GM18909 (cell line): ENCODE results near the gene TMEM167A.

Source experiments
- ATAC-seq: cut with Tn5 transposase; IDR thresholded peaks from one replicate; pipeline ENCODE4 v1.9.1; 2021; ENCODE audit warnings: mild to moderate bottlenecking; ENCODE audit not compliant: unreplicated experiment, poor library complexity

Gene TMEM167A

GRCh38 chr5:83076742-83077661 is at the start of gene TMEM167A, which contains the start of gene XRCC4:
Gene TMEM167A (minus strand): TSS chr5:83077394. CDS start chr5:83077323, 71 bp downstream.
Gene XRCC4 (plus strand): TSS chr5:83077547. CDS start chr5:83104920, 27,373 bp downstream.
- peak; percentile 99 for ATAC-seq

- no peak for ATAC-seq
Observed at GRCh38 chr5:83126501-83126900, 49.3 kb upstream of the TMEM167A start.

DNA sequence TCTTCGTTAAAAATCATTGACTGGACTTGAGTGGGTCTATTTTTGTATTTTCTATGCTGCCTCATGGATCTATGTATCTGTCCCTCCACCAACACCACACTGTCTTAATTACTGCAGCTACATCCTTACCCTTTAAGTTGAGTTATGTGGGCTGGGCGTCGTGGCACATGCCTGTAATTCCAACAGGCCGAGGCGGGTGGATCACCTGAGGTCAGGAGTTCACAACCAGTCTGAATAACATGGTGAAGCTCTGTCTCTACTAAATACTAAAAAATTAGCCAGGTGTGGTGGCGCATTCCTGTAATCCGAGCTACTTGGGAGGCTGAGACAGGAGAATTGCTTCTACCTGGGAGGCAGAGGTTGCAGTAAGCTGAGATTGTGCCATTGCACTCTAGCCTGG is 48.4 kb upstream of the TMEM167A start:
- no peak for ATAC-seq

GRCh38 chr5:83124593-83124992 is 47.4 kb upstream of the TMEM167A start:
- no peak for ATAC-seq

DNA sequence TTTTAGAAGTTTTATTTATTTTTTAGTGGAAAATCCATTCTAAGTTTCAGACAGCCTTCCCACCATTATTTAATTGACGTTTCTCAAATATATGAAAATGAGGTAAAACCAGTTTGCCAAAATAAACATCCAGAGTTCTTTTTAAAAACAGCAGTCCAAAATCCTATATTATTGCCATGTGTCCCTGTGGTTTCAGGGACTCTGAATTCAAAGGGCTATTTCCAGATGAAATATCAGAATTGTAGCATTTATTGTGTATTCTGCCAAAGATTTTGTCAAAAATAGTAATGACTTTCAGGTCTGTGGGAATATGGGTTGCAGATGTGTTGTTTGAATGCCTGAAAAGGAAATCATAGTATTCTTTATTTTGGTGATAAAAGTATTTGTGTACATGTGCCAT is 41.8 kb upstream of the TMEM167A start:
- ATAC-seq = no peak

GRCh38 chr5:83118471-83118870 is 41.3 kb upstream of the TMEM167A start:
- ATAC-seq = no peak

DNA sequence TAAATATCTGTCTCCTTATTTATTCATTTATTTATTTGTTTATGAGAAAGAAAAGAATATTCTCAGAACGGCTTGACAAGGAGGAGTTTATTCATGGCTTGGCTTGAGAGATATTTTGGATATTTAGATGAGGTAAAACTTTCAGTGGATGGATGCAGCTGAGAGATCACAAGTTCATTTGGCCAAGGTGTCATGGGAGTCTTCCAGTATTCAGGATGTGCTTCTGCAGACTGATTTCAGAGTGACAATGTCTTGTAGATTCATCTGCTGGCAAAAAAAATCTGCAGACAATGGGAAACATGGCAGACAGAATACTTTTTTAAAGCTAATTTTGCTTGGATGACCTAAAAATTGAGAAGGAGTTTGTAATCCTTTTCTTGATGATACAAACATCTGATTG is 38.6 kb upstream of the TMEM167A start:
- ATAC-seq = no peak

DNA sequence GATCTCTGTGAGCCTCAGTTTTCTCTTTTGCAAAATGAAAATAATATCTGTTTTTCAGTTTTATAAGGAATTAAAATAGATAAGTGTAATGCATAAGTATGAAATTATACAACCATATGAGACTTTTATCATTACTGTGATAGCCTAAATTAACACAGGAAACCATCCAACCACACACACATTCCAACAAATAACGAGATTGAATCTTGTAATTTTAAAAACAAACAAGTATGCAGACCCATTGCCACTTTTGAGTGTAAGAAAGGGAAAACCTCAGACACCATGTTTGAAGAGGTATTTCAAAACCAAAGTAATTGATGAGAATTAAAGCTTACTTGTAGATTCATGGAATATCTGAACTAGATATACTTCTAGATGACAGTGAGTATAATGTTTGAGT is 32.2 kb upstream of the TMEM167A start:
- ATAC-seq = no peak

- ATAC-seq = no peak
Observed at GRCh38 chr5:83107692-83108420, 30.7 kb upstream of the TMEM167A start.

DNA sequence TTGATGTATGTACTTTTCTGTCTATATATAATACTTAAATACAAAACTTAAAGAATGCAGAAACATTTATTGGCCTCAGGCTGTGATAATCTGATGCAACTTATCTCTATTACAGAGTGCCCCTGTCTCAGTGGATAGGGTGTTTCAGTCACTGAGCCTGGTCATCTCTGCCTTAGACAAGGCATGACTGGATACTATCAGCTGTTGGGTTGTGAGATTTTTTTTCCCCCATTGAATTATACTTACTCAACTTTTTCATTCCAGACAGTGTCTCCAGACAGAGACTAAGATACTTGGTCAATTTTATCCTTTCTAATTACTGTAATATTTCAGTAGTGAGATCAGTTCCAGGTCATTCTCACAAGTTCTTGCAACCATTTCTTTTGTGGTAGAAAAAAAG is 26.8 kb upstream of the TMEM167A start:
- no peak for ATAC-seq

DNA sequence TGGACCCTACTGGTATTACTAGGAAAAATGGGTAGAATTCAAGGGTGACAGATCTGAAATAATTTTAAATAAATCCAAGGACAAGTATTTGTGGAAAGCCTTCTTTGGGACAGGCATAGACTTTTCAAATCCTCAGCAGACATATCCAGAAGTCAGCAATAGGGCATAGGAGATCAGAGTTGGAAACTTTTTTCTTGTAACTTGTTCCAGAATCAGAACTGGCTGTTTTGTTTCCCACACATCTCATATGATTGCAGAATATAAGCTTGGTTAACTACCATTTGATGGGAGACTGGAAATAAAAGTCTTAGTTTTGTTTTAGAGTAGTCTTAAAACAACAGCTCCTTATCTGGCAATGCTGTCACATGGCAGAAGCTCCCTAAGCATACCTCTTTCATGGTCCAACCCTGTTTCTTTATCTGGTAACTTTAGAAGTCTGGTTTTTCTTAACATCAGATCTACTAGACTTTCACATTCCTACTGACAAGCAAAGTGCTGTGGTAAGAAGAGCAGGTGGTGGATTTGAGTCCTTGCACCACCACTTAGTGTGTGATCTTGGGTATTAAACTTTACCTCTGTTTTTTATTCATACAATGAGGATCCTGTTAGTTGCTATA is 25.3 kb upstream of the TMEM167A start:
- no peak for ATAC-seq

- ATAC-seq = no peak
Observed at GRCh38 chr5:83101514-83101913, 24.3 kb upstream of the TMEM167A start.

DNA sequence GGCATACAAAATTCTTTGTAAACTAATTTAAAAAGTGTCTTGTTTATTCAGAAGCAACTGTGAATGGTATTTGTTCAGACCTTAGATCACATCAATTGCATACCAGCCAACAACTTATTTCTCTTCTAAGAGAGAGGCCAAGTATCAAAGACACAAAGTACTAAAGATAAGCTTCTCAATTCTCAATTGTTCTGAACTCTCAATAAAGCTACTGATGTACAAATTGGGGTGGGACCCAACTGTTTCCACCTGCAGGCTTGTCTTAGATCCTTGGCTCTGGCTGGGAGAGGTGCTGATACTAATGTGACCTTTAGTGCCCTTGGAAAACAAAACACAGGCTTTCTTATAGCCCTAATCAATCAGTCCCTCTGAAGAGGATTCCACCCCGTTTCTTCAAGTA is 22.3 kb upstream of the TMEM167A start:
- ATAC-seq = no peak

GRCh38 chr5:83099001-83099400 is 21.8 kb upstream of the TMEM167A start:
- no peak for ATAC-seq

DNA sequence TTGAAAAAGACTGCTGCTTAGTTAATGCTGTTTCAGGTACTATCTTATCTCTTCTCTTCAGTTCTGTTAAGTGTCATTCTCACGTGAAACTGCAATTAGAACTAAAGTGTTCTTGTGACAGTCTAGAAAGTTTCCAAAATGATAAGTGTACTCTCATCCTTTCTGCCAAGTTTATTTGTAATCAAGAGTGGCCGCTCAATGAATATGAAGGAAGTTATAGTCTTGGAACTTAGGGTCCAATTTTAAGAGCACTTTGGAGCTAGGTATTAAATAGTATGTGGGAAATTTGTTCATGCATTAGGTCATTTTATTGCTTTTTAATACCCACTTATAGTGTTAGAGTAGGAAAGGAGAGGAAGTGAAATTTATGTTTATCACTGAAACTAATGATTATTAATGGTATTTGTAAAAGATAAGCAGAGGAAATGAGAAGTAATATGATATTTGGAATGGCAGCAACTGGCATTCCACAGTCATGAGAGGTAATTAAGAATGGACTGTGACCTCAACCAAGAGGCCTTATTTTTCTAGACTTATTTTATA is 20.6 kb upstream of the TMEM167A start:
- peak; percentile 53 for ATAC-seq

DNA sequence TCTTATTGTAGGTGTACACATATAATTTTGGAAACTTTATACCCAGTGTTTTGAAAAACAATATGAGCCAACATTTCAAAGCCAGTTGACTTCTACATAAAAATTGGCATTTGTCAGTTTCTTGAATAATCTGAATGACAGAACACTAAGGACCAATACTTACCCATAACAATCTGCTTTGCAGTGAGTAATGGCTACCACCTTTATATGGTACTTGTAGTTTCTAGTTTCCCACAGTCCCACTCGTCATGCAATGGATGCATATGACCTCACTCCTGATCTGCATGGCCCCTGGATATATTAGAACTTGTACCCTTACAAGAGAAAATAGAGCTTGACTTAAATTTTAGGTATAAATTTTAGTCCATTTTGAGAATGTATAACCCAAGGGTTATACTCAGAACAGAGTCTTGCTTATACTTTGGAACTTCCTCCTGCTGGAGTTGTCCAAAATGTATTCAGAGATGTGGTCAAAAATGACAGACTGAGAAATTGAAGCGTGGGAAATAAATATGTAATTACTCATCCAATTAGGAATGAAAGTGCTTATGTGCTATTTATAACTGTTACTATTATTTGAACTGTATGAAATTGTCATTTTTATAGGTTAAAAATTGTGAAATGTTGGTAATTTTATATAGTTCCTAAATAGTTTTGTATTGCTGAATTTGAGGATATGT is 19.6 kb upstream of the TMEM167A start:
- no peak for ATAC-seq

DNA sequence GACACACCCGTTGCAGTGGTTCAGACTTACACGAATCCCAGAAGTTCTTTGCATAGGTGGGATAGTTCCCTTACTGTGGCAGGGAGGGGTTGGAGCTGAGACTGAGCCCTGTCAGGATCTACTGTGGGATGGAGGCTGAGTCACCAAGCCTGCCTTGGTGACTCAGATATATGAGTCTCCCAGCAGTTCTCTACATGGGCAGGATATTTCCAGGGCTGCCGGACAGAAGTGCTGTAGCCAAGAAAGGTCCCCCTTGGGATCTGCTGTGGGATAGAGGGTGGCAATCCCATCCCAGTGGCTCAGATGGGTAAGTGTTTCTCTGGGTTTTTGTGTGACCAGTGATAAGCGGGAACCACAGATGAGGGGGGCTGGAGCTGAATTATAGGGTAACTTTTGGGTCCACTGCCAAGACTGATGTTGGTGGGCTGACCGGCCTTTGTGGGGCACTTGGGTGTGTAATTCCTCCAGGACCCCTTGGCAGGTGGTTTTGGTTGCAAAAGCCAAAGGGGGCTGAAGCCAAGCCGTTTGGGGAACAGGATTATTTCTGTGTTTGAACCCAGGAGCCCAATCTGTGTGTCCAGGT is 18.9 kb upstream of the TMEM167A start:
- no peak for ATAC-seq

GRCh38 chr5:83095163-83095956 is 18.2 kb upstream of the TMEM167A start:
- no peak for ATAC-seq

DNA sequence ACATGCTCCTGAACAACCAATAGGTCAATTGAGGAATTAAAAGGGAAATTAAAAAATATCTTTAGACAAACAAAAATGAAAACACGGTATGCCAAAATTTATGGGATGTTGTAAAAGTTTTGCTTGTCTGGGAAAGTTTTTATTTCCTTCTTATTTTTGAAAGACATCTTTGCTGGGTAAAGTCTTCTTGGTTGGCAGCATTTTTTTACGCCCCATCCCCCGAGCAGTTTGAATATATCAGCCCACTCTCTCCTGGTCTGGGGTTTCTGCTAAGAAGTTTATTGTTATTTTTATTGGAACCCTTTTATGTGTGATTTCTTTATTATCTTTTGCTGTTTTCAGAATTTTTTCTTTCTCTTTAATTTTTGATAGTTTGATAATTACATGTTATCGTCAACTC is 16.5 kb upstream of the TMEM167A start:
- no peak for ATAC-seq
